HepG2 (cell line): ENCODE data around the gene LRFN2. TPM values are rescaled to one million over a fixed set of nuclear protein-coding genes. Genes with fewer than 3 reads are reported as not detected.

ENCODE experiments used
- ATAC-seq: fragments of 200-7000 bp; cut with Tn5 transposase; 3 replicates; pipeline ENCODE4 v1.9.1; 2020; ENCODE audit warnings: mild to moderate bottlenecking, moderate library complexity
- BruUV-seq: library from RNA; stranded (reverse); fragments of 400-500 nt; replicated peaks from 2 replicates; lab custom pipeline; 2021; lab: Mats Ljungman, UMichigan
- CTCF ChIA-PET: fragments of 300-600 bp; formaldehyde crosslinking; extraction: SDS; loops from one replicate; lab custom pipeline; 2021; ENCODE audit warnings: low total read pairs, inconsistent platforms, low intra/inter-chr PET ratio; lab: Yijun Ruan, JAX
- POLR2A ChIA-PET: fragments of 350-600 bp; sonication (Branson Sonifier 250); formaldehyde crosslinking; loops from one replicate; lab custom pipeline; 2020; ENCODE audit warnings: antibody characterized with exemption, inconsistent platforms; lab: Yijun Ruan, JAX
- DNase-seq: peaks from one replicate; pipeline ENCODE4 v3.0.0-alpha.2; 2015; ENCODE audit warnings: low spot score
- FAIRE-seq: peaks from 3 replicates; lab custom pipeline; 2011; peaks lifted over from hg19 to GRCh38; lab: Jason Lieb, UNC
- H2AFZ ChIP-seq: one replicate; pipeline ENCODE4 v1.6.1; 2011; ENCODE audit warnings: low read length, inconsistent platforms
- H3K27ac ChIP-seq: fragments of 300-600 bp; 3 replicates; pipeline ENCODE4 v1.8.0; 2011; ENCODE audit warnings: mixed run types, mild to moderate bottlenecking, mixed read lengths, low read length, inconsistent platforms; ENCODE audit not compliant: insufficient read depth; ENCODE audit errors: extremely low read length
- H3K27me3 ChIP-seq, 2 experiments: fragments of 200-600 bp in 1 of 2; 2 replicates in 1 of 2; 3 replicates in 1 of 2; pipeline versions ENCODE4 v1.6.0 to v1.8.0; 2011; ENCODE audit warnings: low read length in 2 of 2, mild to moderate bottlenecking in 2 of 2, moderate library complexity in 2 of 2, inconsistent platforms in 1 of 2; ENCODE audit not compliant: insufficient read depth in 2 of 2, control insufficient read depth in 1 of 2
- H3K36me3 ChIP-seq, 2 experiments: fragments of 200-600 bp in 1 of 2; replicated peaks in 1 of 2; 2 replicates in 1 of 2; 3 replicates in 1 of 2; pipeline versions ENCODE4 v1.5.1 to v1.8.0; 2011; ENCODE audit warnings: low read length in 2 of 2, inconsistent platforms in 1 of 2; ENCODE audit not compliant: insufficient read depth in 2 of 2, control insufficient read depth in 1 of 2
- H3K4me1 ChIP-seq: 2 replicates; pipeline ENCODE4 v1.5.1; 2012; ENCODE audit warnings: low read length, inconsistent platforms; ENCODE audit not compliant: insufficient read depth
- H3K4me2 ChIP-seq: 2 replicates; pipeline ENCODE4 v1.6.0; 2011; ENCODE audit warnings: low read depth, low read length, inconsistent platforms
- H3K4me3 ChIP-seq, 3 experiments: fragments of 200-600 bp in 1 of 3; sonication (generic), shearing (Covaris generic) in 1 of 3; replicated peaks in 1 of 3; 2 replicates each; pipeline ENCODE4 v1.5.1; 2011 to 2016; ENCODE audit warnings: low read length in 3 of 3, inconsistent platforms in 2 of 3, low read depth in 2 of 3, mild to moderate bottlenecking in 2 of 3, control low read depth in 1 of 3, mixed read lengths in 1 of 3; ENCODE audit not compliant: insufficient read depth in 1 of 3
- H3K79me2 ChIP-seq: one replicate; pipeline ENCODE4 v1.6.1; 2011; ENCODE audit warnings: low read length, inconsistent platforms; ENCODE audit not compliant: insufficient read depth
- H3K9ac ChIP-seq: 2 replicates; pipeline ENCODE4 v1.6.0; 2011; ENCODE audit warnings: mild to moderate bottlenecking, low read depth, low read length, inconsistent platforms; ENCODE audit not compliant: insufficient read depth
- H3K9me3 ChIP-seq: 2 replicates; pipeline ENCODE4 v1.5.1; 2012; ENCODE audit warnings: mild to moderate bottlenecking, low read length
- H4K20me1 ChIP-seq: 2 replicates; pipeline ENCODE4 v1.6.0; 2011; ENCODE audit warnings: inconsistent platforms, mild to moderate bottlenecking, low read length, moderate library complexity; ENCODE audit not compliant: insufficient read depth
- AKAP8 ChIP-seq: sonication (generic); formaldehyde crosslinking; IDR thresholded peaks from 2 replicates; pipeline ENCODE4 v1.5.1; 2020; ENCODE audit warnings: mild to moderate bottlenecking, missing genetic modification reagents
- CEBPG ChIP-seq: IDR thresholded peaks from 2 replicates; pipeline ENCODE4 v1.6.1; 2016
- HOXA7 ChIP-seq: sonication (generic); formaldehyde crosslinking; IDR thresholded peaks from 2 replicates; pipeline ENCODE4 v1.8.1; 2022; ENCODE audit warnings: mild to moderate bottlenecking, missing genetic modification reagents, moderate library complexity
- PHF20 ChIP-seq: sonication (generic); formaldehyde crosslinking; IDR thresholded peaks from 2 replicates; pipeline ENCODE4 v1.5.0; 2020; ENCODE audit warnings: mild to moderate bottlenecking, missing genetic modification reagents
- SPEN ChIP-seq: sonication (generic); formaldehyde crosslinking; IDR thresholded peaks from 2 replicates; pipeline ENCODE4 v1.5.1; 2020; ENCODE audit warnings: low read depth, mild to moderate bottlenecking, missing genetic modification reagents
- TCF12 ChIP-seq, 2 experiments: fragments of 450-650 bp in 1 of 2; sonication (generic) in 1 of 2; formaldehyde crosslinking in 1 of 2; IDR thresholded peaks; 2 replicates each; pipeline versions ENCODE4 v1.6.1 to v1.8.0; 2017 to 2022; ENCODE audit warnings: antibody characterized with exemption in 1 of 2, mild to moderate bottlenecking in 1 of 2, missing genetic modification reagents in 1 of 2, moderate library complexity in 1 of 2
- ZFYVE20 ChIP-seq: sonication (generic); formaldehyde crosslinking; IDR thresholded peaks from 2 replicates; pipeline ENCODE4 v1.8.0; 2023; ENCODE audit warnings: low read depth, mild to moderate bottlenecking, moderate library complexity, missing genetic modification reagents, borderline replicate concordance
- ZNF263 ChIP-seq: sonication (generic); formaldehyde crosslinking; IDR thresholded peaks from 2 replicates; pipeline ENCODE4 v1.4.0; 2020; ENCODE audit warnings: missing genetic modification reagents
- ZSCAN12 ChIP-seq: sonication (generic); formaldehyde crosslinking; IDR thresholded peaks from 2 replicates; pipeline ENCODE4 v1.9.0; 2021; ENCODE audit warnings: mild to moderate bottlenecking, missing genetic modification reagents
- ZSCAN25 ChIP-seq: sonication (generic); formaldehyde crosslinking; IDR thresholded peaks from 2 replicates; pipeline ENCODE4 v1.8.0; 2022; ENCODE audit warnings: mild to moderate bottlenecking, missing genetic modification reagents
- WGBS: methylation state at CpG from one replicate; pipeline ENCODE4 v1.1.6; 2017; ENCODE audit warnings: low lambda C conversion rate; 5-methylcytosine and 5-hydroxymethylcytosine counted together
- in situ Hi-C: cut with HindIII; loops from 2 replicates; pipeline ENCODE4 v1.10.0; 2017; ENCODE audit warnings: low pct_unique_long_range_greater_than_20kb; ENCODE audit not compliant: extremely low pct_ligation_motif_present
- intact Hi-C: fragments of 100-400 bp; cut with micrococcal nuclease; formaldehyde crosslinking; loops from one replicate; pipeline ENCODE4 v1.10.0; 2022; ENCODE audit not compliant: unreplicated experiment
- polyA plus RNA-seq, 8 experiments: library from polyadenylated mRNA; depleted of rRNA in 3 of 8; stranded (reverse) in 7 of 8; unstranded in 1 of 8; fragments of >200 nt; fragmentation: Illumina TruSeq in 4 of 8; extraction: Trizol in 4 of 8; gene quantifications; 2 replicates each; pipeline versions ENCODE4 v1.2.1 to v1.2.3, GENCODE V29; 2011 to 2016; ENCODE audit warnings: low read depth in 4 of 8, missing spikeins in 1 of 8, mixed read lengths in 1 of 8; ENCODE audit not compliant: insufficient read depth in 1 of 8
- total RNA-seq, 5 experiments: library from RNA; depleted of rRNA; stranded (reverse); fragments of >200 nt; fragmentation: Illumina TruSeq; extraction: Trizol; gene quantifications; 2 replicates each; pipeline ENCODE4 v1.2.3, GENCODE V29; 2016; ENCODE audit warnings: low read depth in 1 of 5
- TF ChIP-seq, protein P1 (sequence below): sonication (generic); formaldehyde crosslinking; IDR thresholded peaks from 2 replicates; pipeline ENCODE4 v1.8.0; 2022; ENCODE audit warnings: missing genetic modification reagents, mild to moderate bottlenecking, moderate library complexity, borderline replicate concordance
- TF ChIP-seq, protein P2 (sequence below): sonication (generic); formaldehyde crosslinking; IDR thresholded peaks from 2 replicates; pipeline ENCODE4 v1.4.0; 2020; ENCODE audit warnings: missing genetic modification reagents
- TF ChIP-seq, protein P3 (sequence below): sonication (generic); formaldehyde crosslinking; IDR thresholded peaks from 2 replicates; pipeline ENCODE4 v1.5.1; 2020; ENCODE audit warnings: missing genetic modification reagents, mild to moderate bottlenecking, borderline replicate concordance

Gene LRFN2
- total and polyA plus RNA-seq, 2 of the 13 experiments (the other 11 are each of a cell fraction or from before 2014, with no cell fraction given) = not detected

DNA sequence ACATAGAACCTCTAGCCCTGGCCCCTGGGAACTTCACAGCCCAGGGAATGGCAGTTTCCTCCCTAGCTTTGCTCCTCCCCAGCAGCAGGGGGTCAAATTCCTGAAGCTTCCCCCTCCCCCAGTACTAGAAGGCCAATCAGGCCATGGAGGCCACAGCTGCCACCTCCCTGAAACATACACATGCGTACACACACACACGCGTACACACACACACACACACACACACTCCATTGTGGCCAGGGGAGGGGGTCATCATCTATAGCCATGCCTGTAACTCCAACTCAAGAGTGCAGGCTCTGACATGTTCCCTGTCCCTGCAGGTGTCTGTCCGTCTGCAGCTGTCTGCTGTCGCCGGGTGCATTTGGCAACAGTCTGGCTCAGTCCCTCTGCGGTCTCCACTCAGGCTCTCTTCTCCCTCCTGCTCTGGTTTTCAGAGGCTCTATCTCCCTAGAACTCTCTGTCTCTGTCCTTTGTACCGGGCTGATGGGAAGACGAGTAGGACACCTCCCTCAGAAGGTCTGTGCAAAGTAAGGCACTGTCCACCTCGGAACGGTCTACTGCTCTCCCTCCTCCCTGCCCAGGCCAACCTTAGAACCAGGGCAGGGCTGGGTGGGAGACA is 1.4 kb downstream of the LRFN2 start:
- in situ Hi-C loops (no loop called here), intact Hi-C loops (loop anchor here (5.0 kb wide), 1 partner anchor 603 kb away; no protein-coding TSS in a partner anchor)
- DNase-seq (no peak), FAIRE-seq (no peak), ATAC-seq (no peak)
- no peak overlapping the region for H3K9ac ChIP-seq
- H3K27me3 ChIP-seq = peaks cover 3 to 43% of the 10 kb centered on the region in 2 experiments
- 6% methylated on average over 11 of the region's 11 CpGs for WGBS
- no peaks in the 10 kb centered on the region for H3K36me3 ChIP-seq
- H3K4me3 ChIP-seq = no peak overlapping the region
- TF ChIP-seq ZNF263 (CRISPR knock-in tag) (peak; percentile 53; the same call in 1 of the 2 replicates), CEBPG (CRISPR knock-in tag) (no peak)
- POLR2A ChIA-PET = no interaction called here
- 0 out of 2 replicates have a peak, but pooled peaks cover 7% of the 10 kb centered on the region for H3K4me1 ChIP-seq
- no peaks in the 10 kb centered on the region for H4K20me1 ChIP-seq
- no peak overlapping the region for H2AFZ ChIP-seq
- no TSS peak for BruUV-seq
- H3K4me2 ChIP-seq = no peak overlapping the region
- H3K9me3 ChIP-seq = no peaks in the 10 kb centered on the region
- CTCF ChIA-PET = no interaction called here
- no peaks in the 10 kb centered on the region for H3K79me2 ChIP-seq
- H3K27ac ChIP-seq = no peak overlapping the region

DNA sequence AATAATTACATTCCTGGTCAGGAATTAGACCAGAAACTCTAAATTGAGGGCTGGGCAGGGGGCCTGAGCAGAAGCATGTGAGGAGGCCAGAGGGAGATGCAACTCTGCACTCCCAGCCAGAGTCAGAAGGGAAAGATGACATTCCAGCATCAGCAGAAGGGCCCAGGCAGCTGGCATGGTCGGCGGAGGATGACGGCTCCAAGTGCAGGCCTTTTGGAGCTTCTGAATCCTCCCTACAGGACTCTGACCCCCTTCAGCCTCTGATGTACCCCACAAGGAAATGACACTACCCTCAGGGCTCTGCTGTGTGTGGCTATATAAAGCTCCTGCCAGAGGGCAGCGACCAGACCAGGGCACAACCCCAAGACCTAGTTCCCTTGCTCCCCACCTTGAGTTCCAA is 1.9 kb downstream of the LRFN2 start:
- ChIA-PET CTCF (no interaction called here), POLR2A (no interaction called here)
- Histone ChIP-seq H3K9ac (no peak overlapping the region), H3K9me3 (no peaks in the 10 kb centered on the region), H4K20me1 (no peaks in the 10 kb centered on the region), H3K4me2 (no peak overlapping the region), H2AFZ (no peak overlapping the region), H3K4me3 (no peak overlapping the region), H3K79me2 (no peaks in the 10 kb centered on the region), H3K27me3 (peaks cover 3 to 46% of the 10 kb centered on the region in 2 experiments), H3K27ac (no peak overlapping the region), H3K36me3 (no peaks in the 10 kb centered on the region), H3K4me1 (0 out of 2 replicates have a peak, but pooled peaks cover 7% of the 10 kb centered on the region)
- in situ Hi-C loops = no loop called here
- no peak for ATAC-seq
- no peak for FAIRE-seq
- no peak for DNase-seq
- WGBS = 18% methylated on average over 3 of the region's 4 CpGs
- intact Hi-C loops = loop anchor here (5.0 kb wide), 1 partner anchor 603 kb away; no protein-coding TSS in a partner anchor
- BruUV-seq = no TSS peak
- no peak for TF ChIP-seq ZSCAN12
- TF ChIP-seq ZSCAN25 (CRISPR knock-in tag) = no peak
- TF ChIP-seq ZFYVE20 (CRISPR knock-in tag) = no peak
- TF ChIP-seq, protein P1, sequence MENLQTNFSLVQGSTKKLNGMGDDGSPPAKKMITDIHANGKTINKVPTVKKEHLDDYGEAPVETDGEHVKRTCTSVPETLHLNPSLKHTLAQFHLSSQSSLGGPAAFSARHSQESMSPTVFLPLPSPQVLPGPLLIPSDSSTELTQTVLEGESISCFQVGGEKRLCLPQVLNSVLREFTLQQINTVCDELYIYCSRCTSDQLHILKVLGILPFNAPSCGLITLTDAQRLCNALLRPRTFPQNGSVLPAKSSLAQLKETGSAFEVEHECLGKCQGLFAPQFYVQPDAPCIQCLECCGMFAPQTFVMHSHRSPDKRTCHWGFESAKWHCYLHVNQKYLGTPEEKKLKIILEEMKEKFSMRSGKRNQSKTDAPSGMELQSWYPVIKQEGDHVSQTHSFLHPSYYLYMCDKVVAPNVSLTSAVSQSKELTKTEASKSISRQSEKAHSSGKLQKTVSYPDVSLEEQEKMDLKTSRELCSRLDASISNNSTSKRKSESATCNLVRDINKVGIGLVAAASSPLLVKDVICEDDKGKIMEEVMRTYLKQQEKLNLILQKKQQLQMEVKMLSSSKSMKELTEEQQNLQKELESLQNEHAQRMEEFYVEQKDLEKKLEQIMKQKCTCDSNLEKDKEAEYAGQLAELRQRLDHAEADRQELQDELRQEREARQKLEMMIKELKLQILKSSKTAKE (CRISPR knock-in tag) = no peak
- TF ChIP-seq HOXA7 (CRISPR knock-in tag) = no peak
- no peak for TF ChIP-seq AKAP8
- no peak for TF ChIP-seq PHF20 (CRISPR knock-in tag)
- TF ChIP-seq TCF12 (IDR thresholded peaks at IDR 0.05) = no peak
- TF ChIP-seq TCF12 (CRISPR knock-in tag; IDR thresholded peaks at IDR 0.05) = no peak
- TF ChIP-seq, protein P2, sequence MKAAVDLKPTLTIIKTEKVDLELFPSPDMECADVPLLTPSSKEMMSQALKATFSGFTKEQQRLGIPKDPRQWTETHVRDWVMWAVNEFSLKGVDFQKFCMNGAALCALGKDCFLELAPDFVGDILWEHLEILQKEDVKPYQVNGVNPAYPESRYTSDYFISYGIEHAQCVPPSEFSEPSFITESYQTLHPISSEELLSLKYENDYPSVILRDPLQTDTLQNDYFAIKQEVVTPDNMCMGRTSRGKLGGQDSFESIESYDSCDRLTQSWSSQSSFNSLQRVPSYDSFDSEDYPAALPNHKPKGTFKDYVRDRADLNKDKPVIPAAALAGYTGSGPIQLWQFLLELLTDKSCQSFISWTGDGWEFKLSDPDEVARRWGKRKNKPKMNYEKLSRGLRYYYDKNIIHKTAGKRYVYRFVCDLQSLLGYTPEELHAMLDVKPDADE (CRISPR knock-in tag) = no peak
- TF ChIP-seq, protein P3, sequence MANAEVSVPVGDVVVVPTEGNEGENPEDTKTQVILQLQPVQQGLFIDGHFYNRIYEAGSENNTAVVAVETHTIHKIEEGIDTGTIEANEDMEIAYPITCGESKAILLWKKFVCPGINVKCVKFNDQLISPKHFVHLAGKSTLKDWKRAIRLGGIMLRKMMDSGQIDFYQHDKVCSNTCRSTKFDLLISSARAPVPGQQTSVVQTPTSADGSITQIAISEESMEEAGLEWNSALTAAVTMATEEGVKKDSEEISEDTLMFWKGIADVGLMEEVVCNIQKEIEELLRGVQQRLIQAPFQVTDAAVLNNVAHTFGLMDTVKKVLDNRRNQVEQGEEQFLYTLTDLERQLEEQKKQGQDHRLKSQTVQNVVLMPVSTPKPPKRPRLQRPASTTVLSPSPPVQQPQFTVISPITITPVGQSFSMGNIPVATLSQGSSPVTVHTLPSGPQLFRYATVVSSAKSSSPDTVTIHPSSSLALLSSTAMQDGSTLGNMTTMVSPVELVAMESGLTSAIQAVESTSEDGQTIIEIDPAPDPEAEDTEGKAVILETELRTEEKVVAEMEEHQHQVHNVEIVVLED (CRISPR knock-in tag) = no peak
- TF ChIP-seq SPEN (CRISPR knock-in tag) = no peak
